Measurements from ENCODE around the gene CCDC187. TPM values are rescaled to one million over a fixed set of nuclear protein-coding genes. Genes with fewer than 3 reads are reported as not detected.
"Not testable (repeated sequence)": the region's sequence is repeated elsewhere in the genome, so short reads cannot be mapped to it uniquely, and the experiment has no call there.

CCDC187 gene
- polyA plus RNA-seq, 1 donor from 2014 or later, result not detected

- Histone ChIP-seq H3K27me3 (ENCODE audit: insufficient read depth, low read depth, low read length) (no peaks in the 10 kb centered on the region), H3K4me3 (ENCODE audit: low read length) (peak overlapping the region; percentile 55), H3F3A (ENCODE audit: insufficient read depth, low read length, poor library complexity, severe bottlenecking) (no peaks in the 10 kb centered on the region), H2AFZ (ENCODE audit: low read depth, low read length) (no peak overlapping the region), H3K9me3 (ENCODE audit: low read length) (no peaks in the 10 kb centered on the region), H3K36me3 (ENCODE audit: insufficient read depth, low read length) (no peaks in the 10 kb centered on the region), H3K79me2 (replicated peaks; ENCODE audit: insufficient read depth, low read length) (no peaks in the 10 kb centered on the region), H3K9me2 (ENCODE audit: insufficient read depth, low read length) (no peaks in the 10 kb centered on the region), H3K27ac (ENCODE audit: low read length) (no peak overlapping the region), H3K4me2 (ENCODE audit: low read length) (no peak overlapping the region), H3K9ac (ENCODE audit: low read length) (no peak overlapping the region), H4K20me1 (ENCODE audit: insufficient read depth) (no peaks in the 10 kb centered on the region)
- TF ChIP-seq EP300 (conservative IDR thresholded peaks at IDR 0.05; ENCODE audit: poor library complexity, severe bottlenecking) (no peak), SMC3 (conservative IDR thresholded peaks at IDR 0.05; ENCODE audit: poor library complexity) (no peak), CTCF (IDR thresholded peaks at IDR 0.05; ENCODE audit: poor library complexity, severe bottlenecking) (peak; percentile 31)
These were observed 36.4 kb downstream of the CCDC187 start for GRCh38 chr9:136267261-136268111.

GRCh38 chr9:136266641-136267040, 37.3 kb downstream of the CCDC187 start:
- H2AFZ ChIP-seq (ENCODE audit: low read depth, low read length); H3K27me3 ChIP-seq (ENCODE audit: insufficient read depth, low read depth, low read length); H3K79me2 ChIP-seq (replicated peaks; ENCODE audit: insufficient read depth, low read length); H3K9me2 ChIP-seq (ENCODE audit: insufficient read depth, low read length); H3K9ac ChIP-seq (ENCODE audit: low read length); H3F3A ChIP-seq (ENCODE audit: insufficient read depth, low read length, poor library complexity, severe bottlenecking); H3K9me3 ChIP-seq (ENCODE audit: low read length); H3K27ac ChIP-seq (ENCODE audit: low read length); H4K20me1 ChIP-seq (ENCODE audit: insufficient read depth); H3K36me3 ChIP-seq (ENCODE audit: insufficient read depth, low read length); H3K4me2 ChIP-seq (ENCODE audit: low read length); H3K4me3 ChIP-seq (ENCODE audit: low read length): not testable (repeated sequence)

- H3K9ac ChIP-seq (ENCODE audit: low read length), result no peak overlapping the region
- H3K4me3 ChIP-seq (ENCODE audit: low read length), result no peak overlapping the region
- H3K79me2 ChIP-seq (replicated peaks; ENCODE audit: insufficient read depth, low read length), result no peaks in the 10 kb centered on the region
- no peaks in the 10 kb centered on the region for H3K9me2 ChIP-seq (ENCODE audit: insufficient read depth, low read length)
- no peaks in the 10 kb centered on the region for H4K20me1 ChIP-seq (ENCODE audit: insufficient read depth)
- TF ChIP-seq EZH2 (IDR thresholded peaks at IDR 0.05; ENCODE audit: borderline replicate concordance, insufficient read depth, low read length, poor library complexity, severe bottlenecking), result no peak
- no peak for TF ChIP-seq EP300 (conservative IDR thresholded peaks at IDR 0.05; ENCODE audit: poor library complexity, severe bottlenecking)
- no peak for TF ChIP-seq MXI1 (conservative IDR thresholded peaks at IDR 0.05; ENCODE audit: poor library complexity, severe bottlenecking)
- TF ChIP-seq POLR2AphosphoS5 (IDR thresholded peaks at IDR 0.05), result no peak
- no peak for TF ChIP-seq REST (IDR thresholded peaks at IDR 0.05; ENCODE audit: borderline replicate concordance)
- TF ChIP-seq CTCF (IDR thresholded peaks at IDR 0.05; ENCODE audit: poor library complexity, severe bottlenecking), result no peak
- no peak for TF ChIP-seq SMC3 (conservative IDR thresholded peaks at IDR 0.05; ENCODE audit: poor library complexity)
- H3K27ac ChIP-seq (ENCODE audit: low read length), result no peak overlapping the region
- H3K27me3 ChIP-seq (ENCODE audit: insufficient read depth, low read depth, low read length), result no peaks in the 10 kb centered on the region
- H3K4me2 ChIP-seq (ENCODE audit: low read length), result no peak overlapping the region
- no peak overlapping the region for H2AFZ ChIP-seq (ENCODE audit: low read depth, low read length)
- no peaks in the 10 kb centered on the region for H3K36me3 ChIP-seq (ENCODE audit: insufficient read depth, low read length)
- no peaks in the 10 kb centered on the region for H3F3A ChIP-seq (ENCODE audit: insufficient read depth, low read length, poor library complexity, severe bottlenecking)
- H3K9me3 ChIP-seq (ENCODE audit: low read length), result no peaks in the 10 kb centered on the region
These were observed 38.1 kb downstream of the CCDC187 start for GRCh38 chr9:136265561-136266355.

Measured in neural cell (in vitro differentiated cells).